ENCODE results near the gene ANKRD24. TPM values are rescaled to one million over a fixed set of nuclear protein-coding genes. Genes with fewer than 3 reads are reported as not detected.

ANKRD24 gene
- total RNA-seq, 1 donor from 2014 or later, result 6.1 TPM

Other genes starting within 250 kb of the ANKRD24 start
- 4.0 TPM for gene NMRK2, start 249.6 kb upstream of the ANKRD24 start, total RNA-seq (ENCODE audit: unreplicated experiment)
- gene DAPK3, start 211.6 kb upstream of the ANKRD24 start, total RNA-seq (ENCODE audit: unreplicated experiment), result 221 TPM
- gene EEF2, start 197.2 kb upstream of the ANKRD24 start, total RNA-seq (ENCODE audit: unreplicated experiment), result 2,255 TPM
- 95.8 TPM for gene PIAS4, start 175.0 kb upstream of the ANKRD24 start, total RNA-seq (ENCODE audit: unreplicated experiment)
- 21.8 TPM for gene ZBTB7A, start 115.8 kb upstream of the ANKRD24 start, total RNA-seq (ENCODE audit: unreplicated experiment)
- gene MAP2K2, start 58.6 kb upstream of the ANKRD24 start, total RNA-seq (ENCODE audit: unreplicated experiment), result 148 TPM
- gene CREB3L3, start 29.1 kb upstream of the ANKRD24 start, total RNA-seq (ENCODE audit: unreplicated experiment), result not detected
- gene SIRT6, start 126 bp upstream of the ANKRD24 start, total RNA-seq (ENCODE audit: unreplicated experiment), result 48.3 TPM
- gene EBI3, start 46.8 kb downstream of the ANKRD24 start, total RNA-seq (ENCODE audit: unreplicated experiment), result not detected
- 18.7 TPM for gene YJU2, start 64.4 kb downstream of the ANKRD24 start, total RNA-seq (ENCODE audit: unreplicated experiment)
- 254 TPM for gene SHD, start 96.6 kb downstream of the ANKRD24 start, total RNA-seq (ENCODE audit: unreplicated experiment)
- not detected for gene TMIGD2, start 119.7 kb downstream of the ANKRD24 start, total RNA-seq (ENCODE audit: unreplicated experiment)
- 156 TPM for gene FSD1, start 121.9 kb downstream of the ANKRD24 start, total RNA-seq (ENCODE audit: unreplicated experiment)
- 18.1 TPM for gene STAP2, start 156.1 kb downstream of the ANKRD24 start, total RNA-seq (ENCODE audit: unreplicated experiment)
- gene MPND, start 160.9 kb downstream of the ANKRD24 start, total RNA-seq (ENCODE audit: unreplicated experiment), result 56.7 TPM
- 56.3 TPM for gene SH3GL1, start 217.9 kb downstream of the ANKRD24 start, total RNA-seq (ENCODE audit: unreplicated experiment)
- 20.5 TPM for gene CHAF1A, start 220.0 kb downstream of the ANKRD24 start, total RNA-seq (ENCODE audit: unreplicated experiment)

Data from glutamatergic neuron (in vitro differentiated cells).